CMK (cell line): Measurements from ENCODE around the gene PLA2G2C.

Experiments used
- DNase-seq: peaks from one replicate; pipeline ENCODE4 v3.0.0-alpha.2; 2010; ENCODE audit warnings: low read depth

Gene PLA2G2C

GRCh38 chr1:20183616-20184271 lies 2.6 kb downstream of the PLA2G2C start:
- DNase-seq: no peak

- no peak for DNase-seq
Measured at GRCh38 chr1:20183035-20183434, 3.3 kb downstream of the PLA2G2C start.

- no peak for DNase-seq
Measured at GRCh38 chr1:20182415-20182814, 3.9 kb downstream of the PLA2G2C start.

GRCh38 chr1:20180844-20181207 lies 5.5 kb downstream of the PLA2G2C start:
- DNase-seq: no peak

- DNase-seq: no peak
Measured at GRCh38 chr1:20180129-20180843, 6.0 kb downstream of the PLA2G2C start.

GRCh38 chr1:20179371-20180128 lies 6.8 kb downstream of the PLA2G2C start:
- no peak for DNase-seq

- DNase-seq: no peak
Measured at GRCh38 chr1:20178634-20179370, 7.5 kb downstream of the PLA2G2C start.

GRCh38 chr1:20174937-20175666 lies 11.2 kb downstream of the PLA2G2C start:
- DNase-seq: no peak

GRCh38 chr1:20172033-20172590 lies 14.2 kb downstream of the PLA2G2C start:
- DNase-seq: no peak

- no peak for DNase-seq
Measured at GRCh38 chr1:20169932-20170331, 16.4 kb downstream of the PLA2G2C start.

GRCh38 chr1:20168564-20169491 lies 17.5 kb downstream of the PLA2G2C start:
- no peak for DNase-seq

- DNase-seq: no peak
Measured at GRCh38 chr1:20167126-20167525, 19.2 kb downstream of the PLA2G2C start.

GRCh38 chr1:20166051-20166450 lies 20.3 kb downstream of the PLA2G2C start:
- DNase-seq: no peak

- DNase-seq: no peak
Measured at GRCh38 chr1:20165522-20165951, 20.8 kb downstream of the PLA2G2C start.

- no peak for DNase-seq
Measured at GRCh38 chr1:20164694-20165202, 21.6 kb downstream of the PLA2G2C start.

GRCh38 chr1:20160034-20160433 lies 26.3 kb downstream of the PLA2G2C start:
- no peak for DNase-seq

- DNase-seq: no peak
Measured at GRCh38 chr1:20158358-20159070, 27.8 kb downstream of the PLA2G2C start.

- no peak for DNase-seq
Measured at GRCh38 chr1:20154301-20154831, 32.0 kb downstream of the PLA2G2C start.

GRCh38 chr1:20153000-20153418 lies 33.3 kb downstream of the PLA2G2C start:
- no peak for DNase-seq
